H1 (cell line): ENCODE measurements around the gene NFATC1. TPM values are rescaled to one million over a fixed set of nuclear protein-coding genes. Genes with fewer than 3 reads are reported as not detected.
A peak's percentile ranks its signal among the peaks of the same experiment; 100 is the strongest.

Experiments used
- ASH2L ChIP-seq: fragments of 200-600, 300-600 bp; sonication (generic); IDR thresholded peaks from one replicate; pipeline ENCODE4 v1.7.1; 2017; ENCODE audit warnings: low read length
- CREB1 ChIP-seq: IDR thresholded peaks from 2 replicates; pipeline ENCODE4 v1.6.1; 2012; ENCODE audit warnings: inconsistent platforms
- CTBP2 ChIP-seq: IDR thresholded peaks from 2 replicates; pipeline ENCODE4 v1.7.0; 2011; ENCODE audit warnings: borderline replicate concordance, mild to moderate bottlenecking, moderate library complexity, mixed read lengths, low read length; ENCODE audit not compliant: insufficient read depth, insufficient read length
- HDAC2 ChIP-seq, 2 experiments: fragments of 300-600 bp in 1 of 2; sonication (generic) in 1 of 2; IDR thresholded peaks; 2 replicates each; pipeline ENCODE4 v1.6.1; 2011 to 2012; ENCODE audit warnings: low read depth in 2 of 2, low read length in 2 of 2, mild to moderate bottlenecking in 2 of 2, moderate library complexity in 2 of 2, borderline replicate concordance in 1 of 2, inconsistent platforms in 1 of 2
- HDAC6 ChIP-seq: IDR thresholded peaks from one replicate; pipeline ENCODE4 v1.7.1; 2012; ENCODE audit warnings: low read depth, mild to moderate bottlenecking, inconsistent platforms, low read length, moderate library complexity
- JUN ChIP-seq: IDR thresholded peaks from 2 replicates; pipeline ENCODE4 v1.6.1; 2011; ENCODE audit warnings: low read depth, mild to moderate bottlenecking, improper control_type of control experiment, low read length
- JUND ChIP-seq: IDR thresholded peaks from 2 replicates; pipeline ENCODE4 v1.6.1; 2011; ENCODE audit warnings: mild to moderate bottlenecking, improper control_type of control experiment, low read length
- KDM1A ChIP-seq: fragments of 200-600, 300-600 bp; sonication (generic); IDR thresholded peaks from 2 replicates; pipeline ENCODE4 v1.7.1; 2016; ENCODE audit warnings: mild to moderate bottlenecking, low read length, borderline replicate concordance
- KDM4A ChIP-seq: IDR thresholded peaks from one replicate; pipeline ENCODE4 v1.7.1; 2012; ENCODE audit warnings: low read depth, mild to moderate bottlenecking, moderate library complexity, low read length, inconsistent platforms; ENCODE audit not compliant: severe bottlenecking
- KDM5A ChIP-seq: fragments of 200-600 bp; IDR thresholded peaks from 2 replicates; pipeline ENCODE4 v1.7.1; 2012; ENCODE audit warnings: mild to moderate bottlenecking, low read length, inconsistent platforms, mixed read lengths
- MAFK ChIP-seq: IDR thresholded peaks from 2 replicates; pipeline ENCODE4 v1.6.1; 2012; ENCODE audit warnings: low read depth, mild to moderate bottlenecking, improper control_type of control experiment, low read length
- NANOG ChIP-seq: IDR thresholded peaks from 2 replicates; pipeline ENCODE4 v1.6.1; 2011; ENCODE audit warnings: low read length, low read depth, mild to moderate bottlenecking, inconsistent platforms; ENCODE audit not compliant: insufficient read depth, poor library complexity, severe bottlenecking
- POLR2A ChIP-seq, 2 experiments: IDR thresholded peaks; 1 replicate in 1 of 2; 2 replicates in 1 of 2; pipeline ENCODE4 v1.6.1; 2011; ENCODE audit warnings: low read depth in 2 of 2, low read length in 2 of 2, mild to moderate bottlenecking in 2 of 2; ENCODE audit errors: control extremely low read depth in 1 of 2
- POU5F1 ChIP-seq: IDR thresholded peaks from 2 replicates; pipeline ENCODE4 v1.6.1; 2011; ENCODE audit warnings: low read depth, mild to moderate bottlenecking, low read length, moderate library complexity
- RFX5 ChIP-seq: IDR thresholded peaks from 2 replicates; pipeline ENCODE4 v1.6.1; 2011; ENCODE audit warnings: low read depth, low read length, improper control_type of control experiment, borderline replicate concordance
- TBP ChIP-seq: IDR thresholded peaks from 2 replicates; pipeline ENCODE4 v1.6.1; 2011; ENCODE audit warnings: low read depth, low read length, improper control_type of control experiment
- polyA plus RNA-seq, 7 experiments: library from polyadenylated mRNA; depleted of rRNA in 3 of 7; stranded (reverse) in 5 of 7; unstranded in 2 of 7; fragments of >200 nt in 5 of 7; fragments of 200-250 nt in 2 of 7; gene quantifications; 1 replicate in 5 of 7; 2 replicates in 1 of 7; 4 replicates in 1 of 7; pipeline versions ENCODE4 v1.2.1 to v1.2.3, GENCODE V29; 2011 to 2013; ENCODE audit warnings: missing spikeins in 2 of 7, mixed read lengths in 2 of 7
- total RNA-seq: library from RNA; stranded (reverse); fragmentation: NEBNext Ultra II Directional; extraction: Animal tissue kit (Norgen Biotek cat#: 25700); gene quantifications from 2 replicates; pipeline ENCODE4 v1.2.1, GENCODE V29; 2021
- TF ChIP-seq, protein P1 (sequence below): IDR thresholded peaks from 2 replicates; pipeline ENCODE4 v1.6.1; 2011; ENCODE audit warnings: low read depth, mild to moderate bottlenecking, low read length; ENCODE audit not compliant: insufficient read depth
- TF ChIP-seq, protein P2 (sequence below), 3 experiments: IDR thresholded peaks; 1 replicate in 2 of 3; 2 replicates in 1 of 3; pipeline versions ENCODE4 v1.5.1 to v1.6.1; 2011; ENCODE audit warnings: low read length in 3 of 3, mild to moderate bottlenecking in 3 of 3, inconsistent platforms in 2 of 3, low read depth in 1 of 3, moderate library complexity in 1 of 3; ENCODE audit not compliant: insufficient read depth in 1 of 3; ENCODE audit errors: control extremely low read depth in 1 of 3

Gene NFATC1
- total and polyA plus RNA-seq, 2 of the 8 experiments (the other 6 are each of a cell fraction or from before 2014, with no cell fraction given) = 2.0 to 6.6 TPM

DNA sequence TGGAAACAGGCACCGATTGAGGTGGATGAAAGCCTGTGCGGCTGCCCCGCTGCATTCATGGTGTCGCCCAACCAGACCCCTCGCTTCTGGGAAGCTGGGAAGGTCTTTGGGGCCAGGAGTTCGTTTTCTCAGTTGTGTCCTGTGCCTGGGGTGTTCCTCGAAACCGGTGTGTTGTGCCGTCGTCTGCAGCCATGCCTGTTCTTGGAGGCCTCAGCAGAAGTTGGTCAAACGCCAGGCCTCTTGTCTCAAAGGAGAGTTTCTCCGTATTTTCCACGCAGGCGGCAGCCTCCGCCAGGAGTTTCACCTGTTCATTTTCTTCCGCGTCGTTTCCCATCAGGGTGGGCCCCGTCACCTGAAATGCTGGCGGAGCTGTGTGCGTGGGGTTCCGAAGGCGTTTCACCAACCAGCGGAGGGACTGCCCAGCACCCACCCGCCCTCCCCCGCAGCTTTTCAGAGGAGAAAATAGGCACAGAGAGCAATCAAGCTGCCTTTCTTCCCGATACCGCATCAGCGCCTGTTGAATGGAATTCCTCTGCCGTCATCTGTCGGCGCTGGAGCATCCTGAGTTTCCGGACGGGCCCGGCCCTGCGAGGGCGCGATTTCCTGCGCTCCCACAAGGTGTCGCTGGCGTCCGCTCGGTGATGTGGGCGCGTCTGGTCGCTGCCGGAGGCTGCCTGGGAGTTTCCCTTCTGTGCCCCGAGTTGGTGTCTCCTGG lies 17.0 kb upstream of the NFATC1 start (continued):
- TF ChIP-seq, protein P1, sequence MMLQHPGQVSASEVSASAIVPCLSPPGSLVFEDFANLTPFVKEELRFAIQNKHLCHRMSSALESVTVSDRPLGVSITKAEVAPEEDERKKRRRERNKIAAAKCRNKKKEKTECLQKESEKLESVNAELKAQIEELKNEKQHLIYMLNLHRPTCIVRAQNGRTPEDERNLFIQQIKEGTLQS = 0 out of 2 replicates have a peak, but pooled peaks have one; percentile 40
- TF ChIP-seq JUND (peak; percentile 72; the same call in 1 of the 2 replicates), CTBP2 (no peak), MAFK (peak; percentile 23; the same call in 1 of the 2 replicates), HDAC2 (IDR thresholded peaks at IDR 0.05; ENCODE audit: borderline replicate concordance in 1 of 2, low read depth in 2 of 2, low read length in 2 of 2) (no peak), KDM1A (no peak), HDAC6 (no peak), KDM4A (no peak), JUN (no peak), KDM5A (no peak; the same call in 1 of the 2 replicates), RFX5 (no peak), ASH2L (no peak), NANOG (no peak), POU5F1 (no peak), CREB1 (peak; percentile 91), POLR2A (IDR thresholded peaks at IDR 0.05; ENCODE audit: control extremely low read depth in 1 of 2, low read depth in 2 of 2, low read length in 2 of 2) (peak in 1 of 2 experiments; percentile 35; a peak in 1 of 3 replicates), TBP (peak; percentile 40)
- TF ChIP-seq, protein P2, sequence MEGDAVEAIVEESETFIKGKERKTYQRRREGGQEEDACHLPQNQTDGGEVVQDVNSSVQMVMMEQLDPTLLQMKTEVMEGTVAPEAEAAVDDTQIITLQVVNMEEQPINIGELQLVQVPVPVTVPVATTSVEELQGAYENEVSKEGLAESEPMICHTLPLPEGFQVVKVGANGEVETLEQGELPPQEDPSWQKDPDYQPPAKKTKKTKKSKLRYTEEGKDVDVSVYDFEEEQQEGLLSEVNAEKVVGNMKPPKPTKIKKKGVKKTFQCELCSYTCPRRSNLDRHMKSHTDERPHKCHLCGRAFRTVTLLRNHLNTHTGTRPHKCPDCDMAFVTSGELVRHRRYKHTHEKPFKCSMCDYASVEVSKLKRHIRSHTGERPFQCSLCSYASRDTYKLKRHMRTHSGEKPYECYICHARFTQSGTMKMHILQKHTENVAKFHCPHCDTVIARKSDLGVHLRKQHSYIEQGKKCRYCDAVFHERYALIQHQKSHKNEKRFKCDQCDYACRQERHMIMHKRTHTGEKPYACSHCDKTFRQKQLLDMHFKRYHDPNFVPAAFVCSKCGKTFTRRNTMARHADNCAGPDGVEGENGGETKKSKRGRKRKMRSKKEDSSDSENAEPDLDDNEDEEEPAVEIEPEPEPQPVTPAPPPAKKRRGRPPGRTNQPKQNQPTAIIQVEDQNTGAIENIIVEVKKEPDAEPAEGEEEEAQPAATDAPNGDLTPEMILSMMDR (IDR thresholded peaks at IDR 0.05; ENCODE audit: control extremely low read depth in 1 of 3, insufficient read depth in 1 of 3, low read depth in 1 of 3, low read length in 3 of 3) = peak in 2 of 3 experiments; percentile 96 to 98; a peak in 3 of 4 replicates
